Mesenteric fat pad (tissue), 1 donor: ENCODE measurements around the gene RRP8. TPM values are rescaled to one million over a fixed set of nuclear protein-coding genes. Genes with fewer than 3 reads are reported as not detected.
A peak's percentile ranks its signal among the peaks of the same experiment; 100 is the strongest.

Experiments used
- DNase-seq: peaks from one replicate; pipeline ENCODE4 v3.0.0-alpha.2; 2020; ENCODE audit warnings: low spot score
- total RNA-seq: library from RNA; stranded (reverse); fragmentation: NEBNext Ultra II Directional; extraction: Animal tissue kit (Norgen Biotek cat#: 25700); gene quantifications from one replicate; pipeline ENCODE4 v1.2.1, GENCODE V29; 2021
- donor health status: DM: yes; HTN: yes; CAD: no.

RRP8 gene
- total RNA-seq, 1 donor from 2014 or later, result 20.8 TPM

- DNase-seq, result no peak
These were observed 31.2 kb downstream of the RRP8 start for GRCh38 chr11:6572215-6572614.

GRCh38 chr11:6571434-6572008 is 31.9 kb downstream of the RRP8 start:
- no peak for DNase-seq

- DNase-seq, result no peak
These were observed 32.6 kb downstream of the RRP8 start for GRCh38 chr11:6570691-6571427.

GRCh38 chr11:6569706-6570105 is 33.7 kb downstream of the RRP8 start:
- DNase-seq, result no peak

- DNase-seq, result no peak
These were observed 35.1 kb downstream of the RRP8 start for GRCh38 chr11:6568191-6568918.

GRCh38 chr11:6567371-6567745 is 36.1 kb downstream of the RRP8 start:
- DNase-seq, result peak; percentile 74

GRCh38 chr11:6566704-6567370 is 36.6 kb downstream of the RRP8 start:
- no peak for DNase-seq

- no peak for DNase-seq
These were observed 37.3 kb downstream of the RRP8 start for GRCh38 chr11:6565988-6566703.

GRCh38 chr11:6565325-6565724 is 38.1 kb downstream of the RRP8 start:
- DNase-seq, result no peak

GRCh38 chr11:6563667-6564066 is 39.7 kb downstream of the RRP8 start:
- DNase-seq, result no peak

- no peak for DNase-seq
These were observed 40.2 kb downstream of the RRP8 start for GRCh38 chr11:6563121-6563619.

GRCh38 chr11:6561288-6561687 is 42.1 kb downstream of the RRP8 start:
- no peak for DNase-seq

GRCh38 chr11:6559369-6559768 is 44.0 kb downstream of the RRP8 start:
- no peak for DNase-seq

- peak; percentile 71 for DNase-seq
These were observed 45.4 kb downstream of the RRP8 start for GRCh38 chr11:6557761-6558674.

- DNase-seq, result peak; percentile 77
These were observed 46.4 kb downstream of the RRP8 start for GRCh38 chr11:6557063-6557462.

- peak; percentile 77 for DNase-seq
These were observed 47.1 kb downstream of the RRP8 start for GRCh38 chr11:6556139-6556949.

GRCh38 chr11:6554828-6555706 is 48.3 kb downstream of the RRP8 start:
- DNase-seq, result no peak

GRCh38 chr11:6553634-6554033 is 49.8 kb downstream of the RRP8 start:
- no peak for DNase-seq
